ENCODE data around the gene ASB15. TPM values are rescaled to one million over a fixed set of nuclear protein-coding genes. Genes with fewer than 3 reads are reported as not detected.

ASB15 gene
- total and polyA plus RNA-seq, 2 donors from 2014 or later: 1.8 TPM; not detected in 1

DNA sequence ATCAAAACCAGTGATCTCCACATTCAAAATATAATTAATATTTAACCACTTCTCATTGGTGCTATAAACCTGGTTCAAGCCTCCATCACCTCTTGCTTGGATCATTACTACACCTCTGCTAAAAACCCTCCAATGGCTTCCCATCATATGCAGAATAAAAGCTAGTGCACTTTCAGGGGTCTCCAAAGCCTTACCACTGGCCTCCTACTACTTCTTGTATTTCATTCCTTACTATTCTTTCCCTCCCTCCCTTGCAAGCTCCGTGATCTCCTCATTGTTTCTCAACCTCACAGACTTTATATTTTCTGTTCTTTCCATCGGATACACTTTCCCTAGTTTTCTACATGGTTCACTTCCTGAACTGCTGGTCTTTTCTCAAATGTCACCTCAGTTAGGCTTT, 85.5 kb downstream of the ASB15 start:
- H3K4me3 ChIP-seq (ENCODE audit: low read length in 3 of 3): no peak overlapping the region
- H3K36me3 ChIP-seq (ENCODE audit: control insufficient read depth in 2 of 3, insufficient read depth in 3 of 3, low read length in 3 of 3): peaks cover 3 to 6% (median 5%) of the 10 kb centered on the region in 3 donors
- TF ChIP-seq, protein P1, sequence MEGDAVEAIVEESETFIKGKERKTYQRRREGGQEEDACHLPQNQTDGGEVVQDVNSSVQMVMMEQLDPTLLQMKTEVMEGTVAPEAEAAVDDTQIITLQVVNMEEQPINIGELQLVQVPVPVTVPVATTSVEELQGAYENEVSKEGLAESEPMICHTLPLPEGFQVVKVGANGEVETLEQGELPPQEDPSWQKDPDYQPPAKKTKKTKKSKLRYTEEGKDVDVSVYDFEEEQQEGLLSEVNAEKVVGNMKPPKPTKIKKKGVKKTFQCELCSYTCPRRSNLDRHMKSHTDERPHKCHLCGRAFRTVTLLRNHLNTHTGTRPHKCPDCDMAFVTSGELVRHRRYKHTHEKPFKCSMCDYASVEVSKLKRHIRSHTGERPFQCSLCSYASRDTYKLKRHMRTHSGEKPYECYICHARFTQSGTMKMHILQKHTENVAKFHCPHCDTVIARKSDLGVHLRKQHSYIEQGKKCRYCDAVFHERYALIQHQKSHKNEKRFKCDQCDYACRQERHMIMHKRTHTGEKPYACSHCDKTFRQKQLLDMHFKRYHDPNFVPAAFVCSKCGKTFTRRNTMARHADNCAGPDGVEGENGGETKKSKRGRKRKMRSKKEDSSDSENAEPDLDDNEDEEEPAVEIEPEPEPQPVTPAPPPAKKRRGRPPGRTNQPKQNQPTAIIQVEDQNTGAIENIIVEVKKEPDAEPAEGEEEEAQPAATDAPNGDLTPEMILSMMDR (IDR thresholded peaks at IDR 0.05; ENCODE audit: borderline replicate concordance, extremely low read depth, insufficient read depth): no peak
- H3K27me3 ChIP-seq (ENCODE audit: control insufficient read depth, insufficient read depth, low read length): no peaks in the 10 kb centered on the region
- no peaks in the 10 kb centered on the region for H3K4me1 ChIP-seq (ENCODE audit: control insufficient read depth in 2 of 3, insufficient read depth in 2 of 3, low read depth in 1 of 3, low read length in 3 of 3)
- no peak overlapping the region for H3K9ac ChIP-seq (ENCODE audit: low read length in 3 of 3)
- H3K27ac ChIP-seq (ENCODE audit: low read depth in 2 of 2, low read length in 2 of 2): no peak overlapping the region
- no peaks in the 10 kb centered on the region for H3K9me3 ChIP-seq (ENCODE audit: control insufficient read depth in 2 of 3, insufficient read depth in 1 of 3, low read length in 3 of 3)
- intact Hi-C loops (cut with DNase I): loop anchor here (10.0 kb wide), 1 partner anchor 178 kb away; no protein-coding TSS in a partner anchor
- FAIRE-seq (no peak), DNase-seq (no peak)

DNA sequence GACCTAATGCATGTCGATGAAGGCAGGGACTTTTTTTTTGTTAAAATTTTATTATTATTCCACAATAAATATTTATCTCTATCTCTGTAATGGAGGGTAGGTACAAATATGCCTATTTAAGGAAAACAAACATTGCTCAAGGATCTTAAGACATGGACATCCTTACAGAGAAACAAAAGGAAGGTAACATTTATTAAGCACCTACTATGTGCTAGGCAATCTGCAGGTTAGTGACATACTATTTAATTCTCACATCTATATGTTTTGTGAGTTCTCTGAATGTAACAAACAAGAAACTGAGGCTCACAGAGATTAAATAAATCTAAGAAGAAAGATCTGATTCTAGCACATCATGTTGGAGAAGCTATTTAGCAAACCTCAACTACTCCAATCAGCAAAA, 86.1 kb downstream of the ASB15 start:
- FAIRE-seq (no peak), DNase-seq (no peak)
- Histone ChIP-seq H3K27ac (ENCODE audit: low read depth in 2 of 2, low read length in 2 of 2) (no peak overlapping the region), H3K4me3 (ENCODE audit: low read length in 3 of 3) (no peak overlapping the region), H3K9me3 (ENCODE audit: control insufficient read depth in 2 of 3, insufficient read depth in 1 of 3, low read length in 3 of 3) (no peaks in the 10 kb centered on the region), H3K27me3 (ENCODE audit: control insufficient read depth, insufficient read depth, low read length) (no peaks in the 10 kb centered on the region), H3K9ac (ENCODE audit: low read length in 3 of 3) (no peak overlapping the region), H3K36me3 (ENCODE audit: control insufficient read depth in 2 of 3, insufficient read depth in 3 of 3, low read length in 3 of 3) (peaks cover 6 to 8% (median 6%) of the 10 kb centered on the region in 3 donors), H3K4me1 (ENCODE audit: control insufficient read depth in 2 of 3, insufficient read depth in 2 of 3, low read depth in 1 of 3, low read length in 3 of 3) (no peaks in the 10 kb centered on the region)
- TF ChIP-seq, protein P1 (IDR thresholded peaks at IDR 0.05; ENCODE audit: borderline replicate concordance, extremely low read depth, insufficient read depth): no peak
- intact Hi-C loops (cut with DNase I): loop anchor here (10.0 kb wide), 1 partner anchor 177 kb away; no protein-coding TSS in a partner anchor

Other genes starting within 250 kb of the ASB15 start
- 6.9 TPM for gene IQUB, start 67.2 kb upstream of the ASB15 start, total RNA-seq
- 1.8 TPM for gene IQUB, start 67.2 kb upstream of the ASB15 start, polyA plus RNA-seq (ENCODE audit: insufficient read depth, low read depth, low replicate concordance)
- gene NDUFA5, start 44.0 kb upstream of the ASB15 start, total RNA-seq: 115 TPM
- gene NDUFA5, start 44.0 kb upstream of the ASB15 start, polyA plus RNA-seq (ENCODE audit: insufficient read depth, low read depth, low replicate concordance): 189 TPM
- not detected for gene LMOD2, start 54.0 kb downstream of the ASB15 start, total RNA-seq
- gene LMOD2, start 54.0 kb downstream of the ASB15 start, polyA plus RNA-seq (ENCODE audit: insufficient read depth, low read depth, low replicate concordance): not detected
- gene WASL, start 147.2 kb downstream of the ASB15 start, total RNA-seq: 50.4 TPM
- gene WASL, start 147.2 kb downstream of the ASB15 start, polyA plus RNA-seq (ENCODE audit: insufficient read depth, low read depth, low replicate concordance): 28.7 TPM
- gene HYAL4, start 243.3 kb downstream of the ASB15 start, total RNA-seq: not detected
- 0.24 TPM for gene HYAL4, start 243.3 kb downstream of the ASB15 start, polyA plus RNA-seq (ENCODE audit: insufficient read depth, low read depth, low replicate concordance)

Data from kidney (tissue), 14 donors.